G401.6 (cell line): ENCODE data around the gene SBK2.
"Not testable (repeated sequence)": the region's sequence is repeated elsewhere in the genome, so short reads cannot be mapped to it uniquely, and the experiment has no call there.

Experiments
- FAIRE-seq: peaks from 2 replicates; lab custom pipeline; 2012; peaks lifted over from hg19 to GRCh38; lab: Jason Lieb, UNC

Gene SBK2

DNA sequence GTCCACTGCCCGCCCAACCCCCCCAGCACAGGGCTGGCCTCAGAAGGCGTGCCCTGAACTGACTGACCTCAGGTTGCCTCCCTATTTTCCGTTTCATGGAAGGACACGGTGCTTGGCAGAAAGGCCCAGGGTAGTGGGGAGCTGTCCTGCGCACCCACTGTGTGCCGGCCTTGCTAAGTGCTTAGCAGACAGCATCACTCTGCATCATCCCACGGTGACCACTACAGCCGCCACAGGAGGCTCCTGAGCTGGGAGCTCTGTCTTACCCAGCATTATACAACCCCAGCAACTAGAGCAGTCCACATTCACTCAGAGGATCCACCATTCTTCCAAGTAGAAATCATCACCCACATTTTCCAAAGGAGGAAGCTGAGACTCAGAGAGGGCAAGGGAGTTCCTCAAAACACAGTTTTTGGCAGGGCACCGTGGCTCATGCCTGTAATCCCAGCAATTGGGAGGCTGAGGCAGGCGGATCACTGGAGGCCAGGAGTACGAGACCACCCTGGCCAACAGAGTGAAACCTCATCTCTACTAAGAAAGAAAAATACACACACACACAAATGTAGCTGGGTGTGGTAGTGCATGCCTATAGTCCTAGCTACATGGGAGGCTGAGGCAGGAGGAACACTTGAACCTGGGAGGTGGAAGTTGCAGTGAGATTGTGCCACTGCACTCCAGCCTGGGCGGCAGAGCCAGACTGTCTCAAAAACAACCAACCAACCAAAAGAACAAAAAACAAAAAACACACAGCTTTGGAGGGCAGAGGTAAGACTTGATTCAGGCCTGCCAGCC is 1.6 kb downstream of the SBK2 start:
- no peak for FAIRE-seq

DNA sequence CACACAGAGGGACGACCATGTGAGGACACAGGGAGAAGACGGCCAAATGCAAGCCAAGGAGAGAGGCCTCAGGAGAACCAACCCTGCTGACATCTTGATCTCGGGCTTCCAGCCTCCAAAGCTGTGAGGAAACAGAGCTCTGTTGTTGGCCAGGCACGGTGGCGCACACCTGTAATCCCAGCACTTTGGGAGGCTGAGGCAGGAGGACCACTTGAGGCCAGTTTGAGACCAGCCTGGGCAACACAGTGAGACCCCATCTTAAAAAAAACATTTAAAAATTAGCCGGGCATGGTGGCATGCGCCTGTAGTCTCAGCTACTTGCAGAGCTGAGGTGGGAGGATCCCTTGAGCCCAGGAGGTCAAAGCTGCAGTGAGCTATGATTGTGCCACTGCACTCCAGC is 2.7 kb downstream of the SBK2 start:
- not testable (repeated sequence) for FAIRE-seq

DNA sequence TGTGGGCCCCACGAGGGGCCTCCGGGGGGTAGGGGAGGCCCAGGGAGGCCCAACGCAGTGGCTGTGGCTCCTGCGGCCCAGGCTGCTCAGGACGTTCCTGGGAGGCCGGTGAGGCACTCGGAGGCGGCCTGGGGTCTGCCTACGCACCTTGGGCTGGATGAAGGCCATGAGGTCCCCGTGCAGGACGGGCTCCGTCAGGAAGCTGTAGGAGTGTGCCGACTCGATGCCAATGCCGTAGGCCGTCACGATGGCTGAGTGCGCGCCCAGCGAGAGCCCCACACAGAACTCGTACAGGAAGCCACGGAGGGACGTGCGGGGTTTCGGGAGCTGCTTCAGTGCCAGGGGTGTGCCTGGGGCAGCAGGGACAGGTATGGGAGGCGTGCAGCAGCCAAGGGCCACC is 5.9 kb downstream of the SBK2 start:
- no peak for FAIRE-seq

DNA sequence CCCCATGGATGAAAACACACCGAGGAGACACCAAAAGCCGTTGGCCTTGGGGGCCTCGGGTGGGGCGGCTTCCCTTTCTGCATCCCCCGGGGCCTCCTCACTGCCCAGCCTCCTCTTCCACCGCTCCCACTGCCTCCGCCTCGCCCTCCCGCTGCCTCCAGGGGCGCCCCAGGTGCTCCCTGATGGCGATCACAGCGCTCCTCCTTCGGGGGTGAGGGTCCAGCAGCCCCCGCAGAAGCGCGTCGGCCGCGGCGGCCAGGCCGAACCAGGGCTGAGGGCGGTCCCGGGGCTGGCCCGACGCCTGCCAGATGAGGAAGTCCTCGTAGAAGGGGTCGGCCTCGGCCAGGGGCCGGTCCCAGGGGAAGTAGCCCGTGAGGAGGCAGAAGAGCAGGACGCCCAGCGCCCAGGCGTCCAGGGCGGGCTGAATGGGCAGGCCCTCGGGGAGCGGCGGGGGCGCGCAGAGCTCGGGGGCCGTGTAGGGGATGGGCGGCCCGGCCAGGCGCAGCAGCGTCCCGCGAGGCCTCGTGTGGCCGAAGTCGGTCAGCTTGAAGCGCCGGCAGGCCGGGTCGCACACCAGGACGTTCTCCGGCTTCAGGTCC is 7.2 kb downstream of the SBK2 start:
- no peak for FAIRE-seq

DNA sequence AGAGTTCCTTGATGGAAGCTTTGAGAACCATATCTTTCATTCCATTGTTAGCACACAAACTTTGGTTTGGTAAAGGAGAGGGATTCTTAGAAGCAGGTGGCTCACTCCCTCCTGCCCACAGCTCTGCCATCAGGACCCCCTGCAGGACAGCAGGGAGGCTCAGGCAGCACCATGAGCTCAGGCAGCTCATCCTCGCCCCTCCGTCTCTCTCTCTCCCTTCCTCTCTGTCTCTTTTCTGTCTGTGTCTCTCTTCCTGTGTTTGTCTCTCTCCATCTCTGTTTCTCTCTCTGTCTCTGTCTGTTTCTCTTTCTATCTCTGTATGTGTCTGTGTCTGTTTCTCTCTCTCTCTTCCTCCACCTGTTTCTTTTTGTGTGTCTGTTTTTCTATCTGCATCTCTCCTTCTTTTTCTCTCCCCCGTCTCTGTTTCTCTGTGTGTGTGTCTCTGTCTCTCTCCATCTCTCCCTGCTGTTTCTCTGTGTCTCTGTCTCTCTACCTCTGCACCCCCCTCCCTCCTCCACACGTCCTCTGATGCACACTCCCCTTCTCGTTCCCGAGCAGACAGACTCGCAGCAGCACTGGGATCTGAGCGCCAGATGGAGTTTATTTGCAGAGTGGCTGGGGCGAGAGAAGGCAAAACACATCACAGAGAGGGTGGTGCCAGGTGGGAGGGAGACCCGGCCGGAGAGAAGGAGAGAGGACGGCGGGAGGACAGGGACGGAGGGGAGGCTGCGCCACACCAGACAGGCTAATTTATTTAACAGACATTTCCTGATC is 8.7 kb downstream of the SBK2 start:
- no peak for FAIRE-seq

DNA sequence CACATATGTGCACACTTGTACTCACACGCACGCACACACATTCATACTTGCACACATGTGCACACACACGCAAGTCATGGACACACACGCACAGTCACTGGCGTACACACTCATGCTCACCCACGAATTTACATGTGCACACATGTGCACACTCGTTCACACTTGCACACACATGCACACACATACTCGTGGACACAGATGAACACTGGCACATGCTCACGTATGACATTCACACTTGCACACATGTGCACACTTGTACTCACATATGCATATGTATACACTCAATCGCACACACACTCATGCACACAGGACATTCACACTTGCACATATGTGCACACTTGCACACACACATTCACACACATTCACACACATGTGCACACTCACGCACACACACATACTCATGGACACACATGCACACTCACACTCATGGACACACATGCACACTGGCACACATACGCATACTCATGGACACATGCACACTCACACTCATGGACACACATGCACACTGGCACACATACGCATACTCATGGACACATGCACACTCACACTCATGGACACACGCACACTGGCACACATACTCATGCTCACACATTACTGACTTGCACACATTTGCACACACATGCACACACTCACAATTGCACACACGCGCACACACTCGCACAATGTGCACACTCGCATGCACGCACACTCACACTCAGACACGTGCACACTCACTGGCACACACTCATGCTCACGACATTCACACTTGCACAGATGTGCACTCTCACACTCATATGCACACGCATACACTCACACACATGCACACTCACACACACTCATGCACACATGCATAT is 9.5 kb downstream of the SBK2 start:
- no peak for FAIRE-seq

DNA sequence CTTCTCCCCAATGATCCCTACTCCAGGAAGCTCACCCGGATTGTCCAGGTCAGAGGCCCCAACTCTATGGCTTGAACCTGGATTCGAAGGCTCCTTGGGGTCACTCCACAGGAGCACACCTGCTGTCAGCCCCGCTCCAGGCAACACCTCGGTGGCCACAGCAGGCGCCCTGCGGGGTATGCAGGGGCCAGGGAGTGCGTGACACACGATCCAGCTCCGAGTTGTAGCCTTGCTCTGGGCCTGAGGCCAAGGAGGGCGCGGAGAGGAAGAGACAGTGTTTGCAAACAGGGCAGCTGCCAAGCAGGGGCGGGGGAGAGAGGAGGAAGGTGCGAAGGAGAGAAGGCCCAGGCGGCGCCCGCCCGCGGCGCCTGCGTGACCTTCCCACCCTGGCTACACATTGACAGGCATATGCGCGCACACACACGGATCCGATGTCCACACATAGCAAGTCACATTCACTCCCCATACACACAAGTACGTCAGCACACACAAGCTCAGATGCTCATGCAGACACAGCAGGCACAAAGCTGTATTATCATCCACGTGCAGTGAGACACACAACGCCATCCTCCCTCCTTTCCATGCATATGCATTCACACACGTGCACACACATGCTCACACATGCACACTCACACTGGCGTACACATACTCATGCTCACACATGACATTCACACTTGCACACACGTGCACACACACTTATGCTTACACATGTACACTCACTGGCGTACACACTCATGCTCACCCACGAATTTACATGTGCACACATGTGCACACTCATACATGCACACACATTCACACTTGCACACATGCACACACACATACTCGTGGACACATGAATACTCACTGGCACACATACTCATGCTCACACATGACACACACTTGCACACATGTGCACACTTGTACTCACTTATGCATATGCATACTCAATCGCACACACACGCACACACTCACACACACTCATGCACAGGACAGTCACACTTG is 10.4 kb downstream of the SBK2 start:
- FAIRE-seq, result no peak

DNA sequence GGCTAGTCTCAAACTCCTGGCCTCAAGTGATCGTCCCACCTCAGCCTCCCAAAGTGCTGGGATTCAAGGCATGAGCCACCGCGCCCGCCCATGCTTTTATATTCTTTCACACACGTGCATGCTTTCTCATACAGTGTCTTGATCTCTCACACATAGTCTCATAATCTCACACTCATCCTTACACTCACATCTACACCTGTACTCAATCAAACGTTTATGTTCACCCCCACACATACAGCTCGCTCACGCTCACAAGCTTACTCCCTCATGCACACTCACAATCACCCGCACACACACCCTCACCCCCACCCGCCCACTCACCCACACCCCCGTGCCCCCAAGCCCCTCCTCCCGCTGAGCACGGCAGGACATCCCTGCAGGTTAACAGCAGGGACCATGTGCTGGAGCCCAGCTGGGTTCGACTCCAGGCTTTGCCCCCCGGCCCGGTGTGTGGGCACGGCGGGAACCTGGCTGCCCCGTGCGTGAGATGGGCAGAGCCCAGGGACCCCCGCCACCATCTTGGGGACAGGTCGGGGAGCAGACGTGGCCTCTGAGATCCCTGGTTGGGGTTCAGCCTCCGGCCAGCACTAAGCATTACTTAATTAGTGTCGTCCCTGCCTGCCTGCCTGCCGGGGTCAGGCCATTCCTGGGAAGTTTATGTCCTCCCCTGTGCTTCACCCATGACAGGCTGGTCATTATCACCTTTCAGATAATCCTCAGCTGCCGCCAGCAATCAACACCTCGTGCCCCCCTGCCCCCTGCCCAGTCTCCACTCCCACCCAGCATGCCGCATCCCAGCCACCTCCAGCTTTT is 11.4 kb downstream of the SBK2 start:
- no peak for FAIRE-seq

DNA sequence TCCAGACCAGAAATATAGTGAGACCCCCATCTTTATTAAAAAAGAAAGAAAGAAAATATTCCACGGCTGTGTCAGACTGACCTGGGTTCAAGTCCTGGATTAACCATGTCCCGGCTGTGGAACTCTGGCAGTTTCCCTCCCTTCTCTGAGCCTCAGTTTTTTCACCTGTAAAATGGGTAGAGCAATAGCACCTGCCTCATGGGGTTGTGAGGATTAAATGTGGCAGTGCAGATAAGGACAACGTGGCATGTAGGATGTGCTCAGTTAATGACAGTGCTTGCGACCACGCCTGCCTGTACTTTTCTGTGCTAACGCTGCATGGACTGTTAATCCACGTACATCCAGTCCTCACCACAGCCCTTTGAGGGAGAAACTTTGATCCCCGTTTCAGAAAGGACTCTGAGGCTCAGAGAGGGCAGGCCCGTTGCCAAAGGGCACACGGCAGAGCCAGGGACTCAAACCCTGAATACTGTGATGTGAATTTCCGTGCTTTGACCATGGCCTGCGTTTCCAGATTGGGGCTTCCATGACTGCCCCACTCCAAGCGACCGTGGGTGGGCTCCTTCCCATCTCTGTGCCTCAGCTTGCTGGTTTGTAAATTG is 16.1 kb downstream of the SBK2 start:
- no peak for FAIRE-seq

DNA sequence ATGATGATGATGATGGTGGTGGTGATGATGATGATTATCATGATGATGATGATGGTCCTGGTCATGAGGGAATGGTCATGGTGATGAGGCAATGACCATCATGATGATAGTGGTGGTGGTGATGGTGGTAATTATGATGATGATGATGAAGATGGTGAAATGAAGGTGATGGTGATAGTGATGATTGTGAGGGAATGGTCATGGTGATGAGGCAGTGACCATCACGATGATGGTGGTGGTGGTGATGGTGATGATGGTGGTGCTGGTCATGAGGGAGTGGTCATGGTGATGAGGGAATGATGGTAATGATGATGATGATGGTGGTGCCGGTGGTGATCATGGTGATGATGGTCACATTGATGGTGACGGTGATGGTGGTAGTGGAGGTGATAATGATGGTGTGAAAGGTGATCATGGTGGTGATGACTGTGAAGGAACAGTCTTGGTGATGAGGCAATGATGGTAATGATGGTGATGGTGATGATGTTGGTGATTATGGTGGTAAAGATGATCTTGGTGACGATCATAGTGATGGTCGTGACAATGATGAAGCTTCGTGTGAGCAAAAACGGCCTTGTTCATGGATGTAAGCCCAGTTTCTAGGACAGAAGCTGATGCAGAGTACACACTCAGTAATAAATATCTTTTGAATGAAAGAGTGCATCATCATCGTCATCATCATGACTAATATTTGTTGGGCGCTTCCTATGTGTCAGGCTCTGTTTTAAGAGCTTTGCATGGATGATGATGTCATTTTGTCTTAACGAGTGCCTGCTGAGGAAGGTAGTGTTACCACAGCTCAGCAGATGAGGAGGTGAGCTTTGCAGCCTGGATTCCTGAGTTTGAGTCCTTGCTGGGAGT is 17.3 kb downstream of the SBK2 start:
- no peak for FAIRE-seq

DNA sequence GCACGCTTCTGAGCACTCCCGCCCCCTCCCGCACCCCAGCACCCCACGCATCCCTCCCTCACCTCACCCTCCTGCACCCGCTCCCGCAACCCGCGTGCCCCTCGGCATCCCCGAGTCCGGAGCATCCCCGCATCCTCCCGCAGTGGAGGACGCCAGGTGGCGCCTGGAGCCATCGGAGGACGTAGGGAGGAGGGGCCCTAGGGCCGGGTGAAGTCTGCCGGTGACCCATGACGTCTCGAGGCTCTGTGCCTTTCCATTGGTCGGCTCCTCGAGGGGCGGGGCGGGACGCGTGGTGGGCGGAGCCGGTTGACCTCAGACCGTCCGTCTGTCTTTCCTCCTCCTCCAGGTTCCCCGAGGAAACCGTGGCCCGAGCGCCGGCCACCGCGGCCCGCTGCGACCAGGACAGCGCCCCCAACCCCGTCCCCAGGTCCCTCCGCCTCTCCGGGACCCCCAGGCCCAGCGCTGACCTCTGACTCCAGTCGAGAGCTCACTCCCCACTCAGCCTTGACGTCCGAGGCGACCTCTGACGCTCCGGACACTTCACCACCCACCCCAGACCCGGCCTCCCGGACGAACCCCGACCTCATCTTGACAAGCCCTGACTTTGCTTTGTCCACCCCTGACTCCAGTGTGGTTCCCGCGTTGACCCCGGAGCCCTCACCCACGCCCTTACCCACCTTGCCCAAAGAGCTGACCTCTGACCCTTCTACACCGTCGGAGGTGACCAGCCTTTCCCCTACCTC is 19.9 kb downstream of the SBK2 start:
- FAIRE-seq, result peak; percentile 93

DNA sequence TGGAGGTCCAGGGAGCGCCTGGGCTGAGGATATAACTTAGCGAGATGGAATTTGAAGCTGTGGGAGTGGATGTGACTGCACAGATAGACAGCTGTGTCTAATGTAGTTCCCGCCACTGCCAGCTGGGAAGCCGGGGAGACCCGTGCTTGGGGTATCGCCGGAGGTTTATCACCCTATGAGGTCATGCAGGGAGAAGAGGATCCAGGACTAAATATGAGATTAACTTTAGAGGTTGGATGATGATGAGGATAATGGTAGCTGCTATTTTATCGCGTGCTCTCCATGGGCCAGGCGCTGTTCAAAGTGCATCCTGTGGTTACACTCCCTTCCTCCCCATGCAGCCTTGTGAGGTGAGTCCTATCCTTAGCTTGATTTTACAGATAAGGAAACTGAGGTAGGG is 28.8 kb downstream of the SBK2 start:
- no peak for FAIRE-seq

DNA sequence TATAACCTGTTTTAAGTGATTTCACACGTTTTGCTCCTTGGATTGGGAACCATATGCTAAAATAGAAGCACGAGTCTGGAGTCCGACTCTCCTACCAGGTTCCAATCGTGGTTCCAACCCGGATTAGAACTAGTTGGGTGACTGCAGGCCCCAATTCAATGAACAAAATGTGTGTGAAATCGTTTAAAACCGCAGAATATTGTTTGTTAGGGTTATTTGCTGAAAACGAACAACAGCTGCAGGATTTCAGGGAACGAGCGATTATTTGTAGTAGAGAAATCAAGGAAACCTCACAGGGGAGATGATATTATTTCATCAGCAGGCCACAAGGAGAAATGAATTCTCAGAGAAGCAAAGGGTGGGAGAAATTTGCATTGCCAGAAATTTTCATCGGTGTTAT is 32.0 kb downstream of the SBK2 start:
- FAIRE-seq, result no peak

DNA sequence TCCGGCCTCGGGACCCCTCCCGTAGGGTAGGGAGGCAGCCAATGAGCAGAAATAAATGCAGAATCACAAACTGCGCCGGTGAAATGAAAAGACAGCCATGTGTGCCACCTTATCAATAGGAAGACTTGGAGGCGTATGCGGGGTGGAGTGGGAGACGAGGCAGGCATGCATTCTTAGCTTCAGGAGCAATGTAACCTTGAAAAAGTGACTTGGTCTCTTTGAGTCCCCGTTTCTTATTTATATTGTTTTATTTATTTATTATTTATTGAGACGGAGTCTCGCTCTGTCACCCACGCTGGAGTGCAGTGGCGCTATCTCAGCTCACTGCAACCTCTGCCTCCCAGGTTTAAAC is 32.7 kb downstream of the SBK2 start:
- no peak for FAIRE-seq

DNA sequence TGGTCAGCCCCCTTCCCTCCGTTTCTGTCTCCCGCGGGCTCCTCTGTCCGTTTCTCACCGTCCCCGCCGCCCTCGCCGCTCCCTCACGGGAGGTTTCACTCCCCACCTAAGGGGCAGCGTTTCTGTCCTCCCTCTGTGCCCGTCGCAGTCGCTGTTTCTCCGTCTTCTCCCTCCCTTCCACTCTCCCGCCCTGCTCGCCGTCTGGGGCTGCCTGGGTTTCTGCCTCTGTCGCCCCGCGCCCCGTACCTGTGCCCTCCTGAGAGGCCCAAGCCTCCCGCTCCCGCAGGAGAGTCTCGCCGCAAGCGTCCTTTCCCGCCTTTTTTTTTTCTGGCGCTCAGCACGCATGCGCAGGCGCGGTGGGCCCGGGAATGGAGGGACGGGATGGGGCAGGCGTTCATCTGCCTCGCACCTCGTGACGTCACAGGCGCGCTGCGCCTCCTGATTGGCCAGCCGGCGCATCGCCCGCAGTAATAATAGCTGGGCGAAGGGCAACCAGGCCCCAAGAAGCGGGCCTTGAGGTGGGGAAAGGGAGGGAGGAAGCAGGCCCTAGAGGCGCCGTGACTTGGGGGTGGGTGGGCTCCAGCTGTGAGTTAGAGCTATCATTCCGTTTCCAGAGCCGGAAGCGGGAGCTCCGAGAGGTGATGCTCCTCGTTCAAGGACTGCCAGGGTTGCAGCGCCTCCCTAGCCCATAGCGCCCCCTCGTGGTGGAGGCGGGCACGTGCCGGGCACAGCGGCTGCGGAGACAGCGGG is 33.3 kb downstream of the SBK2 start:
- FAIRE-seq, result peak; percentile 75

DNA sequence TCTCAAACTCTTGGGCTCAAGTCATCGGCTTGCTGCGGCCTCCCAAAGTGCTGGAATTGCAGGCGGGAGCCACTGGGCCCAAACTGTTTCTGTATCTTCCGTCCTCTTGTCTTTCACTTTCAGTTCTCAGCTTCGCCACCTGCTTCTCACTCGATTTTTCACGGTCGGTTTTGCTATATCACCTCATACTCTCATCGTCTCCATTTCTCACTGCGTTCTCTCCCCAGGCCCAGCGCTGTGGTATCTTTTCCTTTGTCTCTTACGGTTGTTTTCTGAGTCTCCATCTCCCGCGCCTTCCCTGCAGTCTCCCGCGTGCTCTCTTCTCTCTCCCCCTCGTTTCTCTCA is 33.8 kb downstream of the SBK2 start:
- no peak for FAIRE-seq

DNA sequence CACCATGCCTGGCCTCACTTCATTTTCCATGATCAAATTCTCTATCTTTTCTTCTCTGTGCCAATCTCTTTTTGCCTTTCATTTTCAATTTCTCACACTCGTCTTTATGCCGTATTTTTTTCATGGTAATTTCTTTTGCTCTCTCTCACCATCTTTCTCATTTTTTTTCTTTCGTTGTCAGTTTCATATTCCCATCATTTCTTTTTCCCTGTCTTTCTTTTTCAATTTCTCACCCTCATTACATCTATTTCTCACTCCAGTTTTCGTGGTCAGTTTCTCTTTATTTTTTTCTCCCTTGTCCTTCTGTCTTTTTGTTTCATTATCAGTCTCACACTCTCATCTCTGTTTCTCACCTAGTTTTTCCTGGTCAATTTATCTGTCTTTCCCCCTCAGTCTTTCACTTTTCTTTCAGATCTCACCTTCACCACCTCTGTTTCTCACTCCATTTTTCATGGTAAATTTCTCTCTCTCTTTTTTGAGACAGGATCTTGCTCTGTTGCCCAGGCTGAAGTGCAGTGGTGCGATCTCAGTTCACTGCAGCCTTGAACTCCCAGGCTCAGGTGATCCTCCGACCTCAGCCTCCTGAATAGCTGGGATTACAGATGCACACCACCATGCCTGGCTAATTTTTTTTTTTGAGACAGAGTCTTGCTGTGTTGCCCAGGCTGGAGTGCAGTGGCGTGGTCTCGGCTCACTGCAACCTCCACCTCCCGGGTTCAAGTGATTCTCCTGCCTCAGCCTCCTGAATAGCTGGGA is 34.6 kb downstream of the SBK2 start:
- no peak for FAIRE-seq
